CD8-positive, alpha-beta memory T cell (primary cell): ENCODE results near the gene GPC6. TPM values are rescaled to one million over a fixed set of nuclear protein-coding genes. Genes with fewer than 3 reads are reported as not detected.

Experiments
- CTCF ChIA-PET: fragments of 350-600 bp; sonication (Branson Sonifier 250); formaldehyde crosslinking; loops from one replicate; lab custom pipeline; 2021; ENCODE audit warnings: antibody characterized with exemption; lab: Charles Lee
- POLR2A ChIA-PET: fragments of 350-600 bp; sonication (Branson Sonifier 250); formaldehyde crosslinking; loops from one replicate; lab custom pipeline; 2021; ENCODE audit warnings: antibody characterized with exemption; lab: Charles Lee
- DNase-seq, 5 donors: peaks; one replicate each; pipeline versions ENCODE4 v3.0.0 to v3.0.0-alpha.2; 2020 to 2022; ENCODE audit warnings: mixed read lengths in 1 of 5
- H3K27ac ChIP-seq: one replicate; pipeline ENCODE4 v1.7.0; 2013; ENCODE audit warnings: low read depth, mild to moderate bottlenecking, low read length, moderate library complexity
- H3K27me3 ChIP-seq: 2 replicates; pipeline ENCODE4 v1.7.0; 2013; ENCODE audit warnings: low read length, mild to moderate bottlenecking; ENCODE audit not compliant: insufficient read depth, poor library complexity, severe bottlenecking
- H3K36me3 ChIP-seq: 2 replicates; pipeline ENCODE4 v1.7.0; 2013; ENCODE audit warnings: mild to moderate bottlenecking, low read length, moderate library complexity; ENCODE audit not compliant: insufficient read depth
- H3K4me1 ChIP-seq: 2 replicates; pipeline ENCODE4 v1.7.0; 2013; ENCODE audit warnings: mild to moderate bottlenecking, low read length, moderate library complexity; ENCODE audit not compliant: insufficient read depth
- H3K4me3 ChIP-seq: 2 replicates; pipeline ENCODE4 v1.7.0; 2013; ENCODE audit warnings: mild to moderate bottlenecking, low read length
- H3K9me3 ChIP-seq: 2 replicates; pipeline ENCODE4 v1.7.0; 2013; ENCODE audit warnings: mild to moderate bottlenecking, low read length
- H3K27ac Mint-ChIP-seq, 8 donors: one replicate each; pipeline ENCODE4 v1.8.0; 2020 to 2021; ENCODE audit warnings: mixed read lengths in 8 of 8, mild to moderate bottlenecking in 6 of 8, inconsistent platforms in 3 of 8, moderate library complexity in 3 of 8
- H3K27me3 Mint-ChIP-seq, 2 donors: one replicate each; pipeline ENCODE4 v1.8.0; 2020 to 2021; ENCODE audit warnings: mixed read lengths in 2 of 2, mild to moderate bottlenecking in 1 of 2, moderate library complexity in 1 of 2
- H3K36me3 Mint-ChIP-seq, 3 donors: one replicate each; pipeline ENCODE4 v1.8.0; 2020 to 2021; ENCODE audit warnings: mixed read lengths in 3 of 3, inconsistent platforms in 1 of 3, mild to moderate bottlenecking in 1 of 3
- H3K4me1 Mint-ChIP-seq, 3 donors: one replicate each; pipeline ENCODE4 v1.8.0; 2020 to 2021; ENCODE audit warnings: mixed read lengths in 3 of 3, inconsistent platforms in 1 of 3, mild to moderate bottlenecking in 1 of 3
- H3K4me3 Mint-ChIP-seq, 7 donors: one replicate each; pipeline ENCODE4 v1.8.0; 2020 to 2021; ENCODE audit warnings: mixed read lengths in 7 of 7, mild to moderate bottlenecking in 6 of 7, moderate library complexity in 4 of 7, inconsistent platforms in 2 of 7
- H3K9me3 Mint-ChIP-seq, 5 donors: one replicate each; pipeline ENCODE4 v1.8.0; 2020 to 2022; ENCODE audit warnings: mixed read lengths in 5 of 5, mild to moderate bottlenecking in 3 of 5, moderate library complexity in 2 of 5, inconsistent platforms in 1 of 5
- polyA plus RNA-seq: library from polyadenylated mRNA; unstranded; fragments of 300-500 nt; fragmentation: Illumina TruSeq; gene quantifications from one replicate; pipeline ENCODE4 v1.2.3, GENCODE V29; 2021
- total RNA-seq, 2 experiments: library from RNA; stranded (reverse); gene quantifications; one replicate each; pipeline ENCODE4 v1.2.3, GENCODE V29; 2021

Gene GPC6
- total and polyA plus RNA-seq, 3 experiments from 2014 or later: not detected

GRCh38 chr13:93341517-93341916 is 114.9 kb downstream of the GPC6 start:
- Histone ChIP-seq H3K4me3 (no peak overlapping the region), H3K36me3 (no peaks in the 10 kb centered on the region), H3K4me1 (no peaks in the 10 kb centered on the region), H3K27ac (no peak overlapping the region), H3K9me3 (no peaks in the 10 kb centered on the region), H3K27me3 (no peaks in the 10 kb centered on the region)
- H3K4me3 Mint-ChIP-seq: no peak overlapping the region
- DNase-seq: no peak
- H3K36me3 Mint-ChIP-seq: no peaks in the 10 kb centered on the region
- H3K27me3 Mint-ChIP-seq: peaks cover 0 to 2% of the 10 kb centered on the region in 2 donors
- no peak overlapping the region for H3K27ac Mint-ChIP-seq
- H3K4me1 Mint-ChIP-seq: no peaks in the 10 kb centered on the region
- ChIA-PET CTCF (no interaction called here), POLR2A (no interaction called here)
- peaks cover 0 to 9% (median 2%) of the 10 kb centered on the region in 5 donors for H3K9me3 Mint-ChIP-seq

- Mint-ChIP-seq H3K36me3 (no peaks in the 10 kb centered on the region), H3K27me3 (peaks cover 0 to 2% of the 10 kb centered on the region in 2 donors), H3K27ac (no peak overlapping the region), H3K9me3 (peaks cover 0 to 9% (median 0%) of the 10 kb centered on the region in 5 donors), H3K4me3 (no peak overlapping the region), H3K4me1 (no peaks in the 10 kb centered on the region)
- ChIA-PET CTCF (no interaction called here), POLR2A (no interaction called here)
- Histone ChIP-seq H3K27me3 (no peaks in the 10 kb centered on the region), H3K9me3 (no peaks in the 10 kb centered on the region), H3K27ac (no peak overlapping the region), H3K36me3 (no peaks in the 10 kb centered on the region), H3K4me3 (no peak overlapping the region), H3K4me1 (no peaks in the 10 kb centered on the region)
- no peak for DNase-seq
Measured at GRCh38 chr13:93343097-93343496, 116.5 kb downstream of the GPC6 start.

DNA sequence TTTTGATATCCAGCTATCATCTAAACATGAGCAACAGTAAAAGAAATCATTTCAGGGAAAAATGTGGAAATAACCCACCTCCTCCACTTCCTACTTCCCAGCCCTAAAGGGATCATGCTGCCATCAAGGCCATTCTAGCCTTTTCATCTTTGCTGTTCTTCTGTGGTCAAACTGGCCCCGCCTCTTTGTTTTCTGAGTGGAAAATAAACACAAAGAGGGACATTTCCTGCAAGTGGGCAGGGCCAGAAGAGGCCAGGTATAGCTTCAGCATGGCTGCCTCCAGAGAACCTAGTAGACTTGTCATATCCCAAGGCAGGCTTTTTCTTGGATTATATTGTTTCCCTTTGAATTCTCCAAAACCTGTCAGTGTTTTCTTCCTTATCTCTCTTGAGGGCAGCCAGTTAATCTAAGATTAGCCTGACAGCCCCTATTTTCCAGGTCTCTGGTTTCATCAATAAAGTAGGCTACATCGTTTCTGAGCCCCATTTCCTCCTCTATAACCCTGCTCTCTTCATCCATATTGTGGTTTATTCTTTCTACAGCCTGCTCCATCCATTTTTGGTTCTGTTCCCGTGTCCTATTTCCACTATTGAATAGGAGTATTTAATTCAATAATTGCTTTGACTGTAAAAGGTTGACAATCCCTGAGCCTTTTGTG is 117.6 kb downstream of the GPC6 start:
- H3K4me1 ChIP-seq: no peaks in the 10 kb centered on the region
- ChIA-PET CTCF (no interaction called here), POLR2A (no interaction called here)
- no peaks in the 10 kb centered on the region for H3K9me3 ChIP-seq
- H3K27ac ChIP-seq: no peak overlapping the region
- H3K36me3 Mint-ChIP-seq: no peaks in the 10 kb centered on the region
- no peak overlapping the region for H3K4me3 Mint-ChIP-seq
- no peak for DNase-seq
- no peaks in the 10 kb centered on the region for H3K27me3 ChIP-seq
- no peaks in the 10 kb centered on the region for H3K36me3 ChIP-seq
- H3K27me3 Mint-ChIP-seq: peaks cover 0 to 2% of the 10 kb centered on the region in 2 donors
- H3K9me3 Mint-ChIP-seq: peaks cover 0 to 9% (median 0%) of the 10 kb centered on the region in 5 donors
- no peaks in the 10 kb centered on the region for H3K4me1 Mint-ChIP-seq
- no peak overlapping the region for H3K4me3 ChIP-seq
- H3K27ac Mint-ChIP-seq: no peak overlapping the region

DNA sequence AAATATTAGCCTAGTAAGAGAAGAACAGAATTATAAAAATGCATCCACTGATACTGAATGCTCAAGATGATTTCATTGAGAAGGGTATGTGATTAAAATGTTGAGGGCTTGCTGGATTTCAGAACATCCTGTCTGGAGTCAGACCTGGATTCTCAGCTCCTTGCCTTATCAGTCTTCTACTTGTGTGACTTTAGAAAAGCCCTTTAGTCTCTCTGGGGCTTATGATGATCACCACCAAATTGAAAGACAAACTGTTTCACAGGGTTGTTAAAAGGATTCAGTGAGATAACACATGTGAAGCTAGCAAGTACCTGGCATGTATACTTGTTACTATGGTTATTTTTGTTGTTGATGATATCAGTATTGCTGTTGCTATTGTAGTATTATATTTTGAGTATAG is 118.4 kb downstream of the GPC6 start:
- H3K9me3 Mint-ChIP-seq: peaks cover 0 to 9% (median 0%) of the 10 kb centered on the region in 5 donors
- no peak overlapping the region for H3K4me3 Mint-ChIP-seq
- Histone ChIP-seq H3K4me3 (no peak overlapping the region), H3K4me1 (no peaks in the 10 kb centered on the region), H3K27ac (no peak overlapping the region), H3K9me3 (no peaks in the 10 kb centered on the region), H3K27me3 (no peaks in the 10 kb centered on the region), H3K36me3 (no peaks in the 10 kb centered on the region)
- H3K4me1 Mint-ChIP-seq: no peaks in the 10 kb centered on the region
- no peak overlapping the region for H3K27ac Mint-ChIP-seq
- no peaks in the 10 kb centered on the region for H3K36me3 Mint-ChIP-seq
- peaks cover 0 to 2% of the 10 kb centered on the region in 2 donors for H3K27me3 Mint-ChIP-seq
- CTCF ChIA-PET: no interaction called here
- no peak for DNase-seq
- POLR2A ChIA-PET: no interaction called here

DNA sequence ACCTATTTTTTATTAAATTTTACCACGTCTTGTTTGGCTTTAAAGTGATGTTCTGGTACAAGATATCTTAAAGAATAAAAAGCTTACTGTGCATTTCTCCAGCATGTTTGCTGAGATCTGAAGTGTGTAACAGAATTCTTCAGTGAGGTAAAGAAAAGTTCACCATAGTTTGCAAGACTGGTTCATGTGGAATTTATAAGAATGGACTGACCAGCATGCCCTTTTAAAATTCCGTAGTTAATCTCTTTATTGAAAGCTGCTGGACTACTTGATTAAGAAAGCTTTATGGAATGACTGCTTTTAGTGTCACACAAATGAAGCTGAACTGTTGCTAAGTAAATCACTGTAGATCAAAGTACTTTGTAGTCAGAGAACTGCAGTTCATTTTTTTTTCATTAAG is 119.2 kb downstream of the GPC6 start:
- H3K27me3 Mint-ChIP-seq: peaks cover 0 to 2% of the 10 kb centered on the region in 2 donors
- ChIA-PET CTCF (no interaction called here), POLR2A (no interaction called here)
- Histone ChIP-seq H3K9me3 (no peaks in the 10 kb centered on the region), H3K4me3 (no peak overlapping the region), H3K4me1 (no peaks in the 10 kb centered on the region), H3K27ac (no peak overlapping the region), H3K27me3 (no peaks in the 10 kb centered on the region), H3K36me3 (no peaks in the 10 kb centered on the region)
- no peaks in the 10 kb centered on the region for H3K4me1 Mint-ChIP-seq
- no peak overlapping the region for H3K27ac Mint-ChIP-seq
- DNase-seq: no peak
- H3K4me3 Mint-ChIP-seq: no peak overlapping the region
- H3K9me3 Mint-ChIP-seq: peaks cover 0 to 9% (median 0%) of the 10 kb centered on the region in 5 donors
- no peaks in the 10 kb centered on the region for H3K36me3 Mint-ChIP-seq

DNA sequence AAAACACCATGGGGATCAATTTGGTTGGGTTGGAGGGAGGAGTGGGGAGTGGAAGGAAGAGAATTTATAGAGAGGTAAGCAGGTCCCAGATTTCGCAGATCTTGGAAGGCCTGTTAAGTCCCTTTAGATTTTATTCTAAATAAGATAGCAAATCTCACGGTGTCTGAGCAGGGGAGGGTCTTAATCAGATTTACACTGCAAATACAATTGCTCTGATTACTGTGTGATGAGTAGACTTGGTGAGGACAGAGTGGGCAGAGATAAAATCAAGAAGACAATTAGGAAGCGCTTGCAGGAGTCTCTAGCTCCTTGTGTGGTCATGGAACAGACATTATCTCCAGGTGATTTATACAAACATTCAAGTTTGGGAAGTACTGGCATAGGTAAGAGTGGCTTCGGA is 126.0 kb downstream of the GPC6 start:
- H3K9me3 Mint-ChIP-seq: peaks cover 0 to 8% (median 0%) of the 10 kb centered on the region in 5 donors
- no peaks in the 10 kb centered on the region for H3K4me1 Mint-ChIP-seq
- no peak for DNase-seq
- H3K36me3 Mint-ChIP-seq: no peaks in the 10 kb centered on the region
- Histone ChIP-seq H3K4me3 (no peak overlapping the region), H3K27me3 (no peaks in the 10 kb centered on the region), H3K36me3 (no peaks in the 10 kb centered on the region), H3K27ac (no peak overlapping the region), H3K4me1 (no peaks in the 10 kb centered on the region), H3K9me3 (no peaks in the 10 kb centered on the region)
- CTCF ChIA-PET: no interaction called here
- H3K27ac Mint-ChIP-seq: no peak overlapping the region
- POLR2A ChIA-PET: no interaction called here
- no peaks in the 10 kb centered on the region for H3K27me3 Mint-ChIP-seq
- no peak overlapping the region for H3K4me3 Mint-ChIP-seq

- Histone ChIP-seq H3K27ac (no peak overlapping the region), H3K4me3 (no peak overlapping the region), H3K36me3 (no peaks in the 10 kb centered on the region), H3K9me3 (no peaks in the 10 kb centered on the region), H3K27me3 (no peaks in the 10 kb centered on the region), H3K4me1 (no peaks in the 10 kb centered on the region)
- no peaks in the 10 kb centered on the region for H3K36me3 Mint-ChIP-seq
- ChIA-PET POLR2A (no interaction called here), CTCF (no interaction called here)
- no peak overlapping the region for H3K4me3 Mint-ChIP-seq
- DNase-seq: no peak
- no peaks in the 10 kb centered on the region for H3K27me3 Mint-ChIP-seq
- peaks cover 0 to 8% (median 0%) of the 10 kb centered on the region in 5 donors for H3K9me3 Mint-ChIP-seq
- H3K27ac Mint-ChIP-seq: no peak overlapping the region
- H3K4me1 Mint-ChIP-seq: no peaks in the 10 kb centered on the region
Measured at GRCh38 chr13:93355094-93355493, 128.5 kb downstream of the GPC6 start.

GRCh38 chr13:93356469-93356868 is 129.9 kb downstream of the GPC6 start:
- ChIA-PET POLR2A (no interaction called here), CTCF (no interaction called here)
- Histone ChIP-seq H3K27ac (no peak overlapping the region), H3K36me3 (no peaks in the 10 kb centered on the region), H3K27me3 (no peaks in the 10 kb centered on the region), H3K9me3 (no peaks in the 10 kb centered on the region), H3K4me1 (no peaks in the 10 kb centered on the region), H3K4me3 (no peak overlapping the region)
- Mint-ChIP-seq H3K4me1 (no peaks in the 10 kb centered on the region), H3K27ac (no peak overlapping the region), H3K9me3 (peaks cover 0 to 8% (median 0%) of the 10 kb centered on the region in 5 donors), H3K36me3 (no peaks in the 10 kb centered on the region), H3K27me3 (no peaks in the 10 kb centered on the region), H3K4me3 (no peak overlapping the region)
- DNase-seq: no peak
